Heart right ventricle (tissue), 16 donors: Measurements from ENCODE around the gene ATF3. TPM values are rescaled to one million over a fixed set of nuclear protein-coding genes. Genes with fewer than 3 reads are reported as not detected.

Experiments used
- ATAC-seq, 8 donors: fragments of 200-7000 bp; cut with Tn5 transposase; one replicate each; pipeline ENCODE4 v1.9.1; 2020; ENCODE audit warnings: mild to moderate bottlenecking in 8 of 8, moderate library complexity in 8 of 8, moderate number of reproducible peaks in 1 of 8
- DNase-seq, 2 donors: peaks; one replicate each; pipeline ENCODE4 v3.0.0-alpha.2; 2020
- H3K27ac ChIP-seq, 10 donors: fragments of 200-600 bp; sonication (generic) in 2 of 10; one replicate each; pipeline versions ENCODE4 v1.5.0 to v1.8.0; 2020 to 2022; ENCODE audit warnings: mild to moderate bottlenecking in 3 of 10
- H3K27me3 ChIP-seq, 7 donors: fragments of 200-600 bp; one replicate each; pipeline ENCODE4 v1.8.0; 2021 to 2022; ENCODE audit warnings: mild to moderate bottlenecking in 2 of 7
- H3K36me3 ChIP-seq, 9 donors: fragments of 200-600 bp; sonication (generic) in 1 of 9; one replicate each; pipeline versions ENCODE4 v1.5.0 to v1.8.0; 2020 to 2022; ENCODE audit warnings: mild to moderate bottlenecking in 2 of 9
- H3K4me1 ChIP-seq, 9 donors: fragments of 200-600 bp; sonication (generic) in 1 of 9; one replicate each; pipeline versions ENCODE4 v1.5.0 to v1.8.0; 2020 to 2022; ENCODE audit warnings: mild to moderate bottlenecking in 4 of 9
- H3K4me3 ChIP-seq, 10 donors: fragments of 200-600 bp; sonication (generic) in 2 of 10; one replicate each; pipeline versions ENCODE4 v1.5.0 to v1.8.0; 2020 to 2022; ENCODE audit warnings: mild to moderate bottlenecking in 7 of 10, moderate library complexity in 2 of 10
- H3K9me3 ChIP-seq, 11 donors: fragments of 200-600 bp in 10 of 11; sonication (generic) in 2 of 11; one replicate each; pipeline versions ENCODE4 v1.5.0 to v1.8.0; 2013 to 2022; ENCODE audit warnings: mild to moderate bottlenecking in 2 of 11, control low read depth in 1 of 11, moderate library complexity in 1 of 11
- CTCF ChIP-seq, 9 donors: fragments of 200-600 bp; sonication (generic) in 2 of 9; IDR thresholded peaks; one replicate each; pipeline versions ENCODE4 v1.5.0 to v1.8.0; 2021 to 2022; ENCODE audit warnings: antibody characterized with exemption in 9 of 9, mild to moderate bottlenecking in 5 of 9, moderate library complexity in 1 of 9
- WGBS, 2 donors: extraction: QIAGEN DNeasy Blood & Tissue Kit; methylation state at CpG; one replicate each; pipeline ENCODE4 v1.1.7; 2013; ENCODE audit warnings: inconsistent platforms in 1 of 2; 5-methylcytosine and 5-hydroxymethylcytosine counted together
- intact Hi-C, 10 donors: fragments of 100-400 bp; cut with DNase I; formaldehyde crosslinking; loops; one replicate each; pipeline versions ENCODE4 v1.11.1 to v1.14.2; 2022
- polyA plus RNA-seq, 2 donors: library from polyadenylated mRNA; stranded (reverse); fragments of 200-250 nt; gene quantifications; one replicate each; pipeline ENCODE4 v1.2.3, GENCODE V29; 2013
- total RNA-seq, 10 donors: library from RNA; stranded (reverse); fragmentation: NEBNext Ultra II Directional in 3 of 10; extraction: Animal tissue kit (Norgen Biotek cat#: 25700) in 3 of 10; gene quantifications; one replicate each; pipeline versions ENCODE4 v1.2.1 to v1.2.4, GENCODE V29; 2021 to 2023
- donor health status: Arrhythmogenic right ventricular cardiomyopathy.
- donor health status: ischemic (EF 13 %, LVEDD 7.1; RV severe dilation, severe dysfunction).
- donor health status: healthy with polysubstance abuse.
- donor health status: DM: no; HTN: yes; CAD: no.
- donor health status: DM: no; HTN: no; CAD: no.
- donor health status: ischemic (EF 25% LVEDD 6.9; RV normal size, moderate dysfunction).
- donor health status: ischemic (EF 25% LVEDD 5.7; RV mildly dilated, moderate dysfunction).
- donor health status: healthy.
- donor health status: DM: yes; HTN: yes; CAD: no.
- donor health status: Ischemic cardiomyopathy.
- donor health status: ischemic (EF 35%, LVEDD 5.7; RV mildly dilated, moderate dysfunction).
- donor health status: nonischemic (EF 11% LVEDD 7.7; RV severe dilation, severe dysfunction).
- donor health status: DM: yes; HTN: yes; CAD: no.
- donor health status: PGD.
- donor health status: ischemic (EF 29% LVEDD 5.4; RV normal size, mild dysfunction).
- donor health status: nonischemic (EF 23%, LVEDD 6.1; RV moderate dilation, normal function).

The ATF3 gene
- total and polyA plus RNA-seq, 12 donors = 8.4 to 684 (median 25.9) TPM

- 90 to 93% methylated on average over 2 of the region's 2 CpGs for WGBS, 2 donors
- peaks cover 0 to 70% (median 2%) of the 10 kb centered on the region in 7 donors for H3K27me3 ChIP-seq
- intact Hi-C loops = loop anchor here in 1 of 10 donors (5.0 kb wide), 1 partner anchor 34 kb away; no protein-coding TSS in a partner anchor
- H3K9me3 ChIP-seq = no peaks in the 10 kb centered on the region
- TF ChIP-seq CTCF (IDR thresholded peaks at IDR 0.05) = no peak
- ATAC-seq (no peak), DNase-seq (no peak)
- peaks cover 0 to 20% (median 13%) of the 10 kb centered on the region in 9 donors for H3K4me1 ChIP-seq
- H3K27ac ChIP-seq = no peak overlapping the region
- H3K4me3 ChIP-seq = no peak overlapping the region
- no peaks in the 10 kb centered on the region for H3K36me3 ChIP-seq
Observed at GRCh38 chr1:212601524-212601923, 7.0 kb upstream of the ATF3 start.

- peaks cover 11 to 42% (median 38%) of the 10 kb centered on the region in 9 donors for H3K4me1 ChIP-seq
- 8 to 11% methylated on average over 9 of the region's 9 CpGs for WGBS, 2 donors
- peak overlapping the region in 3 of 10 donors; percentile 6 to 32 (median 17) for H3K27ac ChIP-seq
- ATAC-seq = no peak
- no peaks in the 10 kb centered on the region for H3K36me3 ChIP-seq
- no peak for TF ChIP-seq CTCF (IDR thresholded peaks at IDR 0.05)
- no peak for DNase-seq
- intact Hi-C loops = loop anchor here in 6 of 10 donors (2.0 to 5.0 kb wide), 4 partner anchors 39 to 128 kb away; no protein-coding TSS in a partner anchor
- peak overlapping the region in 4 of 10 donors; percentile 5 to 95 (median 48) for H3K4me3 ChIP-seq
- no peaks in the 10 kb centered on the region for H3K9me3 ChIP-seq
- peaks cover 0 to 89% (median 2%) of the 10 kb centered on the region in 7 donors for H3K27me3 ChIP-seq
Observed at GRCh38 chr1:212605441-212606394, 2.8 kb upstream of the ATF3 start.

- Histone ChIP-seq H3K27ac (peak overlapping the region in 5 of 10 donors; percentile 95 to 100 (median 99)), H3K36me3 (no peaks in the 10 kb centered on the region), H3K4me3 (peak overlapping the region; percentile 37 to 95 (median 80)), H3K9me3 (no peaks in the 10 kb centered on the region), H3K4me1 (peaks cover 11 to 50% (median 43%) of the 10 kb centered on the region in 9 donors), H3K27me3 (peaks cover 0 to 83% (median 2%) of the 10 kb centered on the region in 7 donors)
- intact Hi-C loops = loop anchor here in 6 of 10 donors (2.0 to 5.0 kb wide), 3 partner anchors 40 to 129 kb away; no protein-coding TSS in a partner anchor
- TF ChIP-seq CTCF (IDR thresholded peaks at IDR 0.05) = no peak
- 2% methylated on average over 47 to 49 of the region's 49 CpGs for WGBS, 2 donors
- peak in 1 of 8 donors; percentile 2 for ATAC-seq
- DNase-seq = peak; percentile 37 to 61
Observed at GRCh38 chr1:212606395-212607205, 2.0 kb upstream of the ATF3 start.
